ENCODE measurements around the gene ZBTB17.

ZBTB17 gene

DNA sequence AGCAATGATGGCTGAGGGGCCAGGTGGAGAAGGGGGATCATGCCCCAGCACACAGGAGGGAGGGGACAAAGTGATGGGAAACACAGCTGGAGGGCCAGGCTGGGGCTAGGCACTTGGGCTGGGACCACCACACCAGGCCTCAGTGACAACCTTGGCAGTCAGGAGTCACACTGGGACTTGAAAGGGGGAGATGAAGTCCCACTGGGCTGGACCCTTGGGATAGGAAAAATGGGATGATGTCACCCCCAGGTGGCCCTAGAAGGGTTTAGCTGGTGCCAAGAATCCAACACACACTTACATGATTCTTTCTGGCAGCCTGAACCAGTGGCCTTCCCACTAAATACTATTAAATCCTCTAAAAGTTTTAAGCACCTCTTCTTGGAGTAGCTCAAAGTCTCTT lies 17.1 kb downstream of the ZBTB17 start:
- no peak for DNase-seq

DNA sequence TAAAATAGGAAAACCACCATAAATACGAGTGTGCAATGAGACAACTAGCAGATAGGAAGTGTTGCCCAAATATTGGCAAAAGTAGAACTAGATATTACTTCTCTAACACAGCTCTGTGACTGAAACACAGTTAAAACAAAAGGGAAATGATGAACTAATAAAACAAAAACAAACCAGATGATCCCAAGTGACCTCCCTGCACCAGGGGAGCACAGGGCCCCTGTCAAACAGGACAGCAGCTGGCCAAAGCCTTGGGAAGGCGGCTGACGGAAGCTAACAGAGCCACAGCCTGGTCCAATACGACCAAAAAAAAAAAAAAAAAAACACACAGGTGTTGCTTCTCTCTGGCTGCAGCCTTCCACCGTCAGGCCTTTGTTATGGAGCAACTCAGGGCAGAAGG lies 17.8 kb downstream of the ZBTB17 start:
- DNase-seq, result no peak

DNA sequence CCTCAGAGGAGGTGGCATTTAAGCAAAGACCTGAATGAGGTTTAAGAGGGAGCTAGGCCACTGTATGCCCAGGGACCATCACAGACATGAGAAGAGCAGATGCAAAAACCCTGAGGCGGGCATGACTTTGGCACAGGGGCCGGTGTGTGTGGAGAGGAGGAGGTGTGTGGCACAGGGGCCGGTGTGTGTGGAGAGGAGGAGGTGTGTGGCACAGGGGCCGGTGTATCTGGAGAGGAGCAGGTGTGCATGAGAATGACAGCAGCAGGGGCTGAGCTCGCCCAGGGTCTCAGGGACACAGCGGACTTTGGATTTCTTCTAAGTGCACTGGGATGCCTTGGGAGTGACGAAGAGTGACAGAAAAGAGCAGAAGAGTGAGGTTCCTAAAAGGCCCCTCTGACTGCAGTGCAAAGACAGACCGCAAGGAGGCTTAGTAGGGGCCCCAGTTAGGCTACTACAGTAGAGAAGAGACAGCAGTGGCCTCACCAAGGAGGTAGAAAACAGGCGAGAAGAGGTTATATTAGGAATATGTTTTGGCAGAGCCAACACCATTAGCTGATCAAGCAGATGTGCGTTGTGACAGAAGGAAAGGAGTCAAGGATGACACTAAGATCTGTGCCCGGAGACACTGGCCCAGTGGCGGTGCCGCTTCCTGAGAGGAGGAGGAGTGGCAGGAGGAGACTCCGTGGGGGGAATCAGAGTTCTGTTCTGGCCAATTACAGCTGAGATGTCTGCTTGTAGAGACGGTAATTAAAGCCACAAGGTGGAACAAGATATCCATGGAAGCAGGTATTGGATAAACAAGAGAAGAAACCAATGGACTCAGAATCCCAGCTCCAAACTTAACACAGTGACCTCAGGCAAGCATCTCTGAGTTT lies 18.4 kb downstream of the ZBTB17 start:
- no peak for DNase-seq

DNA sequence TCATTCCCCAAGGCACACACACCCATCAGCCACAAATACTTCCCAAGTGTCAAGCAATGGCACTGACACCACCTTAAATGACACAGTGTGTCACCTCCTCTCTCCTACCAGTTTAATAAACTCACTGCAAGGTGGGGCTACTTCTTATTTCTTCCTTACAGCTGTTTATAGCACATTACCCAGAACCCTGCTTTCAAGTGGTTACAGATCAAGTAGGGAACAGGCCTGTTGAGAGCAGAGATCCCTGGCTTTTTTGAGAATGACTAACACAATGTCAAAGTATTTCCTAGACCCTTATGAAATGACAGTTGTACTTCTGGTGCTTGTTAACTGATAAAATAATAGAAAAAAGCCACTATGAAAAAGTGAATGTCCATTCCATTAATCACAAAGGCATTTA lies 19.8 kb downstream of the ZBTB17 start:
- DNase-seq, result no peak

DNA sequence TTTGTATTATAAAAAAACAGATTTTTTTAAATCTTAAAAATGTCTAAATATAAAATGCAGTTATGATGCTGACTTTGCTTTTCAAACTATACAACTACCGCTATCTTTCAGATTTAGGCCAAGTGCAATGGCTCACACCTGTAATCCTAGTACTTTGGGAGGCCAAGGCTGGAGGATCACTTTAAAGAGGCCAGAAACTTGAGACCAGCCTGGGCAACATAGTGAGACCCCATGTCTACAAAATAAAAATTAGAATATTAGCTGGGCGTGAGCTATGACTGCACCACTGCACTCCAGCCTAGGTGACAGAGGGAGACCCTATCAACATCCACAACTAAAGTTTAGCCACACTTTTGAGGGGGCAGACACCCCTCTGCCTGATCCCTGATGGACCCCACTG lies 20.3 kb downstream of the ZBTB17 start:
- no peak for DNase-seq

DNA sequence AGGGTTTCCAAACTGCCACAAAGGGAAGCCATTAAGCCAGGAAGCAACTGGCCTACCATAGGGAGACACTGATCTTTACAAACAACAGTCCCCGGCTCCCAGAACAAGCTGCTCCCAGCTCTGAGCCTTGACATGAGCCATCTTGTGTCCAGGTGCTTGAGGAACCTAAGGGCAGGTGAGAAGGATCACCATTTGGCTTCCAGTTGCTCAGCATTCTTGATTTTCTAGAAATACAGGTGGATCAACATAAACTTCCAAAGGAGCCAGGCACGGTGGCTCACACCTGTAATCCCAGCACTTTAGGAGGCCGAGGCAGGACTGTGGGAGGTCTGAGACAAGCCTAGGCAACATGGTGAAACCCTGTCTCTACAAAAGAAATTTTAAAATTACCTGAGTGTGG lies 21.6 kb downstream of the ZBTB17 start:
- DNase-seq, result no peak

DNA sequence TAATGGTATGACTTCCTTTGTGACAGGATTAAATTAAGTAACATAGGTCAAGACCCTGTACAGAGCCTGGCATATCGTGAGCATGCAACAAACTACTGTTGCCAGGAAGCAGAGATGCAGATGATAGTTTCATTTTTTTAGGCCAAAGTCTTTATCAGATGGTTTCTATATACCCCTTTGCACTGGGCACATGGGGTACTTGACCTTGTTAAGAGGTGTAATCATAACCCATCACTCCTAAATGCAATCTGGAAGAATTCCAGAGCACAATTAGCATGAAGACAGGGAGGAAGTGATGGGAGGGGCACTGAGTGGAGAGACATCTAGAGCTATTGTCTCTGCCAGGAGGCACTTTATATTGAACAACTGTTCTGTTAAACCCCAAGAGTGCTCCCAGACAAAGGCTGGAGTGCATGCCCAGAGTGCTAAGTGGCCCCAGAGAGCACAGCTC lies 22.1 kb downstream of the ZBTB17 start:
- DNase-seq, result no peak

DNA sequence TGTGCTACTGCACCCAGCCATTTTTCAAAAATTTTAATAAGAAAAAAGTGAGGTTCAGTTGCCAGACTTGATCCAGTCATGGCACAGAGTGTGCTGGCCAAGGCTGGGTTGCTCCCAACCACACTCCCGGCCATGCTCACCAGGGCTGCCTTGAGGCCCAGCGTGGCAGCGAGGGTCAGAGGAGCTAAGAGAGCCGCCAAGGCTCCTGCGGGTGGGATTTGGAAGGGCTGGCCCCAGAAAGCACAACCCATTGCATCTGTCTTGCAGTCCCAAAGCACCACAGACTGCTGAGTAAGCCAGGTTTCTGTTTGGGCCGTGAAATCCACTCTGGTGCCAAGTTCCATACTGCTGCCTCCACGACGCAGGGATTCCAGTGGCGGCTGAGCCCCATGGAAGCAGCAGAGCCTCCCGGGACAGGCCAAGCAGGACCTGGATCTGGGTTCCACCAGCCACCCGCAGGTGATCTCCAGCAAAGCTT lies 22.6 kb downstream of the ZBTB17 start:
- DNase-seq, result no peak

DNA sequence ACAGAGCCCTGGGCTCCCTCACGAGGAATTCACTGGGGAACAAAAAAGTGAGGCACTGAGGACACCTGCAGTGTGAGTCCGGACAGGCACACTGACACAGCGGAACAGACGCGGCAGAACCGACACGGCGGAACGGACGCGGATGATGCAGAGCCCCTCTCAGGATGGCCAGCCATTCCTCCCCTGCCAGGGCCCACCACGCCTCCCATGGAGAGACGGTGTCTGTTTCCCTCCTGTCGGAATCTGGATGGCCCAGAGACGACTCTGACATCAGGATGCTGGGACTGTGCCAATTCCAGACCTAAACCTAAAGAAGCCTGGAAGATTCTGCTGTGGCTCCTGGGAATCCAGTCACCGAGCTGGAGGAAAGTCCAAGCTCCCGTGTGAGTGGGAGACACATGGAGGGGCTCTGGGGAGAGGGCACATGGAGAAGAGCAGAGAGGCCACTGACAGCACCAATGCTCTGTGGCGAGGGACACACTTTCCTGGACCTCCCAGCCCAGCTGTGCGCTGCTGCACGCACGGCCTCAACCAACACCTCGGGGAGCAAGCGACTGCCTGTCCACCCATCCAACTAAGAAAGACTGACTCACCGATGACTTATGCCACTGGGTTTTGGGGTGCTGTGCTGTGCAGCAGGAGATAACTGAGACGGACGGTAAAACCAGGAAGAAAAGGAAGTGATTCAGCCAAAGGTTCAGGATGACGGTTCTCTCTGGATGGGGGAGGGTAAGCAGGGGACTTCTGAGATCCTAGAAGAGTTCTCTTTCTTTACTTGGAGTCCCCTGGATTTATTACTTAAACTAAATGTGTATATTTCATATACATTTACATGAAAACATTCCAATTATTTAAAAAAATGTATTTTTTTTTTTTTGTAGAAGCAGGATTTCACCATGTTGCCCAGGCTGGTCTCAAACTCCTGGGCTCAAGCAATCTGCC lies 23.3 kb downstream of the ZBTB17 start:
- DNase-seq, result peak; percentile 79

DNA sequence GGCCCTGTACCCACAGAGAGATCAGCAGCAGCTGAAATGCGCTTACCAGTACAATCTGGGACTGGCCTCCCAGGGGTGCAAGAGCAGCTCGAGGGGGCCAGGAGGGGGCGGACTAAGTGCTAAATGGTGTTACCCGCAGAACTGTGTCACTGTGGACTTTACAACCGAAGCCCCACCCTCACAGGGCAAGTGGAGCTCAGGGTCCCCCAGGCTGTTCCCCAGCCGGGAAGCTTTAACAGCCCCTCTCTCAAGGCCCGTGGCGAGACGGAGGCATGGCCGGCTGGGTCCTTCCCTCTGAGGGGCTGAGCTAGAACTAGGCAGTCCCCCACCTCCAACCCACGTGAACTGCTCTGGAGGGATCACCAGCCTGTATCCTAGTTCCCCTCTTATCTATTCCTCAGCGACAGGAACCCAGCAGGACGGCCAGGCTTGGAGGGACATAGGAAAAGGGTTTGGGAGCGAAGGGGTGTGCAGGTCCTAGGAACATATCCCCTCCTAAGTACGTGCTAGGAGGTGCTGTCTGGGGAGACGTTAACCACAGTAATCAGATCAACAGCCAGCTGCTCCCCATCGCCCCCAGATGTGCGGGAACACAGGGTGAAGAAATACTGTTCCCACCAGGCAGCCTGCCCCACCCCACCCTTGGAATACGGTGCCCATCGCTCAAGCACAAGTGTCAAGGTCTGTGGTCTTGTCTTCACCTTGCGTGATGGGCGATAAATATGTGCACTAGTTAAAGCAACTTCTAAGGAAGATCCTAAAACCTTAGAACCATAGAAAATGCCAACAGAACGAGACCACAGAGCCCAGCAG lies 24.4 kb downstream of the ZBTB17 start:
- peak; percentile 65 for DNase-seq

DNA sequence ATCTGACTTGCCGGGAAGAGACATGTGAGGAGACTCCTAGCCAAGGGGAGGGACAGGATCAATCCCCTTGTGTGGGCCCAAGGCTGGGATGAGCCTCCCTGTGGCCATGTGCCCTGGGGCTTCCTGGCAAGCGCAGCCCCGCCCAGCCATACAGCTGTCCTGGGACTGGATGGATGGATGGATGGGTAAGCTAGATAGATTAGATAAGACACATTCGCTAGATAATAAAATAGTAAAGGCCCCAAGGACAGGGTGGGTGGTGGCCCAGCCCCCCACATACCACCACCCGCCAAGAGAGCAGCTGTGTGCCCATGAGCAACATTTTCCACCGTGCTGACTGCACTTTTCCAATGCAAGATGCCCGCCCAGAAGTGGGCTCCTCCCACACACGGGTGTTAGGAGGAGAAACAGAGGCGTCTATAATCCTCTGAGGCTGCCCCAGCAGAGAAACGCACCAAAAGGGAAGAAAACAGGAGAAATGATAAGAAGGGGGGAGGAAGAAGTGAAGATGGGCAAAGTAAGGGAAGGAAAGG lies 25.1 kb downstream of the ZBTB17 start:
- DNase-seq, result peak; percentile 80

DNA sequence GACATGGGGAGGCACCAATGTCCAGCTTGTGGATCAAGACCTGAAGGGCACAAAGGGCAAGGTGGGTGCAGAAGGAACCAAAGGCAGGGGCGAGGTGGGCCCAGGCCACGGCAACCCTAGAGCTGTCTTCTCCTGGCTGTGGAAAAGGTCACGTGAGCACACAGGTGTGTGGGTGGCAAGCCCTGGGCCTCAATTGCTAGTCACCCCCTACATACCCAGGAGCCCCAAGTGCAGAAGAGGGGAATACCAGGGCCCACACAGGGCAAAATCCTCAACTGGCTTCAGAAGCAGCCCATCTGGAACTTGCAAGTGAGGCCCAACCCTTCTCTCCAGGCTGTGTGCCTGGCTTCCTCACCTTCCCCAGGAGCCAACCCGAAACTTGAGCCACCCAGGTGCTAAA lies 25.6 kb downstream of the ZBTB17 start:
- DNase-seq, result peak; percentile 35

DNA sequence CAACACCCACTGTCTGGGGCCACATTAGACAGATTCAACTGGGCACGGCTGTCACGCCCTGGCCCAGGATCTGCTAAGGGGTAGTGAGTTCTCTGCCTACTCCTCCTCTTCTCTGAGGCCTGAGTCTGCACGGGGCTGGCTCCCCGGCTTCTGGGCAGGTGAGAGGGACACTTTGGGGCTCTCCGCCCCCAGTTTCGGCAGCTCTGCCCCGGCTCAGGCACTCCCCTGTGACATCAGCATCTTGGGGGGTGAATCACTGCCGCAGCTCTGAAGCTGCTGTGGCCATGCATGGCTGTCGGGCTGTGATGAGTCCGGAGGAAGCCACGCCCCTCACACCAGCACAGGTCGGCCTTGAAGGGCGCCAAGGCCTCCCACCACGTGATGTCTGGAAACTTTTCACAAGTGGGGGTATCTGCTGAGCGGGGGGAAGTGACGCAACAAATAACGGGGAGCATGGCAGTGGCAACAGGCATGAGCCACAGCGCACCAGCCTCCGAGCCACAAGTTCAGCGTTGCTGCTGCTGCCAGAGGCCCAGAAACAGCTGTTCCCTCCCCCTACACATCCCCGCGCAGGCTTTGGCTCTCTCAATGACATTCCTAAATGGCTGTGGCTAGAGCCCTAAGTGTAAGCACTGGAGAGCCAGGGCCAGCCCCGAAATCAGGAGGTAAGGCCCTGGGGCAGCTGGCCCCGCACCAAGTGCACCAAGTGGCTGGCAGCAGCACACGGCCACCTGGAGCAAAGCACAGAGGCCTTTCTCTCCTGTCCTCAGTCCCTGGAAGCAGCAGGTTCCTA lies 26.3 kb downstream of the ZBTB17 start:
- peak; percentile 96 for DNase-seq

DNA sequence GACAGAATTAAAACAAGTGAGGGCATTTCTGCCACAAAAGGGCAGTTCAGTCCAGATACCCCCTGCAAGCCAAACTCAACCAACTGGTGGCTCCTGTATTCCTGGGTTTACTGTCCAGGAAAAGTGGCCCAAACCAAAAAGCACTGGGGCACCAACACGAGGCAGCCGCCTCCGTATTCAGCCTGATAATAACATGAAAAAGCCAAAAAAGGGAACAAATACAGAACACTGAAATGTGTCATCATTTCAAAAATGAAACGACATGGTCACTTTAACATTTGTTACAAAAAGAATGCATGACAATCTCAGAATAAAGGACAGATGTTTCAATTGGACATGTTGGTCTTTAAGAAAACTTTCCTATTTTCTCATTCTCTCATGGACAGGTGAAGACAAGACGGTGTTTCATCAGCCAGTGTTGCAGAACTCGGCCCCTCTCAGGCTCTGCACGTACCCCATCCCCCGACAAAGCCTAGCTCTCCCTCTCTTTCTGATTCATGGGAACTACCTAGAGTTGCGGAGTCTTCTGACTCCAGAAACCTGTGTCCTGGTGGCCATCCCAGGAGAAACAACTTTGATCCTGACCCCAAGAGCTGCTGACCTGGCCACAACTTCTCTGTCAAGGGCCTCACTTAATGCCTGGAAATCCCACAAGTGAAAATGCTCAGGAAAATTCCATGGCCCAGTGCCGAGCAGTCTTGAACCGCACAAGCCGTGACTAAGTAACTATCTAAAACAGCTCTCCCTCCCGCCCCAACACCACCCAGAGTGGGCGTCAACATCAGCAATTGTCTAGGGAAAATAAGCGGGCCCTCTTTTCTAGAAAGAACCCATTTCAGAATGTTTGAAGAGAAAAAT lies 27.1 kb downstream of the ZBTB17 start:
- peak; percentile 47 for DNase-seq

DNA sequence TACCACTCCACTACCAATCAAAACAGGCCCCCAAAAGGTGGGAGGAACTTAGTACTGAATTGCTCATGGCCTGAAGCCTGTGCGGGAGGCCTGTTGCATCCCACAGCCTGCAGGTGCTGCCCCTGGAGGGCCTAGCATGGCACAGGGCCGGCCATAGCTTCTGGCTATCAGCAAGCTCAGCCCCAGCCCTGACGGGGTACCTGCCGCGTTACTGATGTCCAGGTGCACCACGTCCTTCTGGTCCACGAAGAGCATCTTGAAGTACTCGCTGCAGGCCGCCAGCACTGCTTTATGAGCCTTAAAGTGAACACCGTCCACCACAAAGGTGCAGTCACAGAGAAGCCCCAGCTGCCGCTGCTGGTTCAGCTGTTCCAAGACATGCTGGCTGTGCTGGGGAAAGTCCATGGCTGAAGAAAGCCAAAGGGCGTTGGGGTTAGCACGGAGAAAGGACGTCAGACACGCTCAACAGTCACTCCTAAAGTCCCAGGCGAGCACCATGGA lies 27.8 kb downstream of the ZBTB17 start:
- no peak for DNase-seq

DNA sequence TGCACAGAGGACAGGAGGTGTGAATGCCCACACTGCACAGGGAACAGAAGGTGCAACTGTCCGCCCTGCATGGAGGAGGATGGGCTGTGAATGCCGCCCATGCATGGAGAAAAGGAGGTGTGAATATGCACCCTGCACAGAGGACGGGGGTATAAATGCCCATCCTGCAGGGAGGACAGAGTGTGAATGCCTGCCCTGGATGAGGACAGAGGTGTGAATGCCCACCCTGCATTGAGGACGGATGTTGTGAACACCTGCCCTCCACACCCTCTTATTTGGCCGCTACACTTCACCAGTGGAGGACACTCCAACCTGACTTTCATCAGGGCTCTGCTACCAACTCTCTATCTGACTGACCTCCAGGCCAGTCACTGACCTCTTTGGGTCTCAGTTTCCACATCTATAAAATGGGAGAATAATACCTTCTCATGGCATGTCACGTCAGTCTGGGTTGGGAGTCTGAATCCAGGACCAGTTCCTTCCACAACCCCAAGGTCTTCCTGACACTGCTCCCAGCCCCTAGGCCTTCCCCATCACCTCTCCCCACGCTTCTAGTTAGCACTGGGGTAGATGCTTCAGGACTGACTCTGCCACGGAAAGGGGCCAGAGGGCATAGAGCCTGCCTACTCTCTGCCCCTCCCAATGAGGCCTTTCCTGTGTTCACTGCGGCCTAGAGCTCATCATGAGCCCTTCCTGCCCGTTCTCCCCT lies 28.4 kb downstream of the ZBTB17 start:
- peak; percentile 41 for DNase-seq

DNA sequence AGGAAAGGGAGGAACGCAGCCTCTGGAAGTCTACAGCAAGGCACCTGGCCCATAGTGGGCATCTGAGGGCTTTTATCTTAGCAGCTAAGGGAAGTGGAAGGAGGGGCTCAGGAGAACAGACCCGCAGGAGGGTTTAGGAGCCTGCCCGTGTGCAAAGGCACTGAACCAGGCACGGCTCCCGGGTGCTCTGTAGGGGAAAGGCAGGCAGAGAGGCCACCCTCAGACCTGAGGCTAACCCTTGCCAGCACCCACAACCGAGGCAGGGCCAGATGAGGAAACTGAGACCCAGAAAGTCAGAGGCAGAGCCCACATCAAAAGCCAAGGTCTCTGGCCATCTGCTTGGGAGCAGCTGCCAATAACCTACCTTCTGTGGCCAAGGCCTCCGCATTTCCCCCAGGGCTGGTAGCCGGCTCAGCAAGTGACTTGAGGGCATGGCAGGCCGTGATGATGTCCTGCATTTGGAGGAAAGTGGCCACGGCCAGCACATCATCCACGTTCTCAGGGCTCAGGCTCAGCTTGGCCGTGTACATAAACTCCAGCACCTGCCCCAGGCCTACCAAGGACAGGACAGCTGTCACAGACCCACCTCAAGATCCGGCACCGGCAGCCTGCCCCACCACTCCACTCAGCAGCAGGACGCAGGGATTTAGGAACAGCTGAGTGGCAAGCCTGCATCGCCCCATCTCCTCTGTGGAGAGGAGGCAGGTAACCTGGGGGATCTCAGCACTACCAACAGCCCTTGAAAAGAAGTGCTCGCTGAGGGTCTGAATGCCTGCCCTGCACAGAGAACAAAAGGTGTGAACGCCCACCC lies 29.1 kb downstream of the ZBTB17 start:
- no peak for DNase-seq

DNA sequence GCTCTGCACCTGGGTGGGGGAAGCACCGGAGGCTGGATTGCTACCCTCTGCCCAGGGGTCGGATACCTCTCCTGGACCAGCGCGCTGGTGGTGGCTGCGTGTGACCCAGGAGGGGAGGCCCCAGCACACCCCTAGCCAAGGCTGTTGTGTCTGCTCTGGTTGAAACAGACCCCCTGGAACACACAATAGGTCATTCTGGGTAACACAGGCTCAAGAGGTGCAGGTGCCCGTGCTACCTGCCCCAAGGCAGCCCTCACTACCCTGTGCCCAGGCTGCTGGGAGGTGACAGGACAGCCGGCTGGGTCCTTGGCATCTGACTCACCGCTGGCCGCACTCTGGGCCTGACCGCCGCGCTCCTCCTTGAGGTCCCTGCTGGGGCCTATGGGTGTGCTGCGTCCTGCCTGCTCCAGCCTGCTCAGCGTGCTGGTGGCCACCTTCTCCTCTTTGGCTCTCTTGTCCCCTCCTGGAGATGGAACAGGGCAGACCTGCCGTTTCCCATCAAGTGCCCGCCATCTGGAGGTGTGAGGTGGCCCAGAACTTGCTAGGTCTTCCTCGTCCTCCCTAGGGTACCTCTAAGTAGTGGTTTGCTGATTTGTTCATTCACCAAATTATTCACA lies 30.0 kb downstream of the ZBTB17 start:
- DNase-seq, result no peak

All from activated CD4-positive, alpha-beta T cell treated with anti-CD3 and anti-CD28 coated beads, Interleukin-2, amount 50 U/mL, for 16 hours (primary cell).